ENCODE results near the gene OSBPL6. TPM values are rescaled to one million over a fixed set of nuclear protein-coding genes. Genes with fewer than 3 reads are reported as not detected.

The OSBPL6 gene
- total RNA-seq, 6 experiments from 2014 or later, result 2.4 to 7.5 (median 3.3) TPM

GRCh38 chr2:178157574-178157973 lies 36.7 kb upstream of the OSBPL6 start:
- Mint-ChIP-seq H3K36me3 (ENCODE audit: low read depth) (no peaks in the 10 kb centered on the region), H3K4me1 (ENCODE audit: low read depth) (no peaks in the 10 kb centered on the region), H3K9me3 (peaks cover 7% of the 10 kb centered on the region; the same call in 1 of the 2 replicates), H3K4me3 (no peak overlapping the region), H3K27me3 (ENCODE audit: insufficient read depth) (peaks cover 2% of the 10 kb centered on the region; the same call in 1 of the 2 replicates), H3K27ac (no peak overlapping the region)
- no peak for DNase-seq
- no peak for TF ChIP-seq CTCF (IDR thresholded peaks at IDR 0.05)

- H3K36me3 Mint-ChIP-seq (ENCODE audit: low read depth), result no peaks in the 10 kb centered on the region
- peaks cover 14% of the 10 kb centered on the region for H3K4me1 Mint-ChIP-seq (ENCODE audit: low read depth)
- no peak overlapping the region for H3K4me3 Mint-ChIP-seq
- DNase-seq, result no peak
- peaks cover 2% of the 10 kb centered on the region; the same call in 1 of the 2 replicates for H3K9me3 Mint-ChIP-seq
- TF ChIP-seq CTCF (IDR thresholded peaks at IDR 0.05), result no peak
- H3K27ac Mint-ChIP-seq, result no peak overlapping the region
- H3K27me3 Mint-ChIP-seq (ENCODE audit: insufficient read depth), result peaks cover 2% of the 10 kb centered on the region; the same call in 1 of the 2 replicates
Measured at GRCh38 chr2:178159966-178160365, 34.3 kb upstream of the OSBPL6 start.

GRCh38 chr2:178160601-178161000 lies 33.7 kb upstream of the OSBPL6 start:
- Mint-ChIP-seq H3K27ac (no peak overlapping the region), H3K27me3 (ENCODE audit: insufficient read depth) (peaks cover 2% of the 10 kb centered on the region; the same call in 1 of the 2 replicates), H3K36me3 (ENCODE audit: low read depth) (no peaks in the 10 kb centered on the region), H3K4me1 (ENCODE audit: low read depth) (peaks cover 14% of the 10 kb centered on the region), H3K9me3 (no peaks in the 10 kb centered on the region), H3K4me3 (no peak overlapping the region)
- 0 out of 2 replicates have a peak, but pooled peaks have one; percentile 10 for TF ChIP-seq CTCF (IDR thresholded peaks at IDR 0.05)
- DNase-seq, result no peak

GRCh38 chr2:178163395-178163794 lies 30.9 kb upstream of the OSBPL6 start:
- Mint-ChIP-seq H3K36me3 (ENCODE audit: low read depth) (no peaks in the 10 kb centered on the region), H3K9me3 (no peaks in the 10 kb centered on the region), H3K27me3 (ENCODE audit: insufficient read depth) (peaks cover 2% of the 10 kb centered on the region; the same call in 1 of the 2 replicates), H3K27ac (peak overlapping the region; percentile 44), H3K4me1 (ENCODE audit: low read depth) (peaks cover 20% of the 10 kb centered on the region), H3K4me3 (peak overlapping the region; percentile 64)
- no peak for DNase-seq
- TF ChIP-seq CTCF (IDR thresholded peaks at IDR 0.05), result no peak

GRCh38 chr2:178163911-178164310 lies 30.4 kb upstream of the OSBPL6 start:
- Mint-ChIP-seq H3K36me3 (ENCODE audit: low read depth) (no peaks in the 10 kb centered on the region), H3K9me3 (no peaks in the 10 kb centered on the region), H3K27me3 (ENCODE audit: insufficient read depth) (peaks cover 2% of the 10 kb centered on the region; the same call in 1 of the 2 replicates), H3K4me1 (ENCODE audit: low read depth) (peaks cover 20% of the 10 kb centered on the region), H3K4me3 (peak overlapping the region; percentile 64; the same call in 1 of the 2 replicates), H3K27ac (no peak overlapping the region; the same call in 1 of the 2 replicates)
- no peak for TF ChIP-seq CTCF (IDR thresholded peaks at IDR 0.05)
- DNase-seq, result no peak
